ENCODE results near the gene LARP1B.

LARP1B gene

DNA sequence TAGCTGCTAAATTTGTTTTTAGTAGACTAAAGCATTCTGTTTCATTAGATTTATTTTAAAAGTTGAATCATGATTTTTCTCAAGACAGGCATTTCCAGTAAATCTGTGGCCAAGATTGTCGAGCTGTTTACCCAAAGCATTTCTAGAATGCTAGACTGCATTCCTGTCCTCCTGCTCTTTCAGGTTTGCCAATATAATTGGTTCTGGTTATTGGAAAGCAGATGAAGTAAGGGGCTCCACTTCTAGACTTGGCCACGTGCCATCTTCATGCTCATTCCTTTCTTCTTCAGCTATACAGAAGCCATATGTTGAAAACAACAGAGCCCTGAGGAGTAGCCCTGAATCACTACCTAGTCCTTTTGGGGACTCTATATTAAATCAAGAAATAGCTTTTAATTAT lies 164.0 kb downstream of the LARP1B start:
- no peaks in the 10 kb centered on the region for H3K27me3 ChIP-seq (ENCODE audit: insufficient read depth, low read depth, severe bottlenecking)
- TF ChIP-seq, protein P1, sequence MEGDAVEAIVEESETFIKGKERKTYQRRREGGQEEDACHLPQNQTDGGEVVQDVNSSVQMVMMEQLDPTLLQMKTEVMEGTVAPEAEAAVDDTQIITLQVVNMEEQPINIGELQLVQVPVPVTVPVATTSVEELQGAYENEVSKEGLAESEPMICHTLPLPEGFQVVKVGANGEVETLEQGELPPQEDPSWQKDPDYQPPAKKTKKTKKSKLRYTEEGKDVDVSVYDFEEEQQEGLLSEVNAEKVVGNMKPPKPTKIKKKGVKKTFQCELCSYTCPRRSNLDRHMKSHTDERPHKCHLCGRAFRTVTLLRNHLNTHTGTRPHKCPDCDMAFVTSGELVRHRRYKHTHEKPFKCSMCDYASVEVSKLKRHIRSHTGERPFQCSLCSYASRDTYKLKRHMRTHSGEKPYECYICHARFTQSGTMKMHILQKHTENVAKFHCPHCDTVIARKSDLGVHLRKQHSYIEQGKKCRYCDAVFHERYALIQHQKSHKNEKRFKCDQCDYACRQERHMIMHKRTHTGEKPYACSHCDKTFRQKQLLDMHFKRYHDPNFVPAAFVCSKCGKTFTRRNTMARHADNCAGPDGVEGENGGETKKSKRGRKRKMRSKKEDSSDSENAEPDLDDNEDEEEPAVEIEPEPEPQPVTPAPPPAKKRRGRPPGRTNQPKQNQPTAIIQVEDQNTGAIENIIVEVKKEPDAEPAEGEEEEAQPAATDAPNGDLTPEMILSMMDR (IDR thresholded peaks at IDR 0.05; ENCODE audit: low read depth, low read length) = no peak
- H3K4me3 ChIP-seq (ENCODE audit: low read depth, low read length) = no peak overlapping the region
- peaks cover under 1% of the 10 kb centered on the region for H3K9me3 ChIP-seq (ENCODE audit: severe bottlenecking)
- DNase-seq = no peak
- H3K27ac ChIP-seq = no peak overlapping the region
- H3K36me3 ChIP-seq = no peaks in the 10 kb centered on the region

DNA sequence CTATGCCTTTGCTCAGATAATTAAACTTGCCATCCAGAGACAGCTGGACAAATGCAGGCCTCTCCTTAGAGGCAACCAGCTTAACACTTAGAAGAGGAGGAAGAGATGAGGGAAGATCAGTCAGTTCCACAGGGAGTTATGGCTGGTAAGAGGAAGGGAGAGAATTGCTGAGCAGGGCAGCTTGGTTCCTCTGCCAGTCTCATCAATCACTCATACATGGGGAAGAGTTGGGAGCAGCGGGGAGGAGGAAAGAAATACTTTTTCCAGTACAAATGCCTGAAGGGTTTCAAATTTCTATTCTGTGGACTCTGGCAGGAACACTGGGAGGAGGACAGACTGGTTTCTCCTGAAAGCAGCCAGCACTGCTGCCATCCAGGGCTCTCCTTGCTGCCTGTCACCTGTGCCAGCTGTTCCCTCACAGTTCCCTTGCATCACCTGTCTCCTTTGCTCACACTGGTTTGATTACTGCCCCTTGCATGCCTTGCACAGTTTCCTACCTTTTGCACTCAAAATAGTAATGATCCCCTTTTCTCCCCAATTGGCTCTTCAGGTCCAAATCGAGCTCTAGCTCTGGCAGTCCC lies 167.0 kb downstream of the LARP1B start:
- peak; percentile 72 for DNase-seq
- Histone ChIP-seq H3K4me3 (ENCODE audit: low read depth, low read length) (peak overlapping the region; percentile 36), H3K9me3 (ENCODE audit: severe bottlenecking) (peaks cover 11% of the 10 kb centered on the region), H3K36me3 (no peaks in the 10 kb centered on the region), H3K27me3 (ENCODE audit: insufficient read depth, low read depth, severe bottlenecking) (no peaks in the 10 kb centered on the region), H3K27ac (peak overlapping the region; percentile 98)
- TF ChIP-seq, protein P1 (IDR thresholded peaks at IDR 0.05; ENCODE audit: low read depth, low read length) = no peak

DNA sequence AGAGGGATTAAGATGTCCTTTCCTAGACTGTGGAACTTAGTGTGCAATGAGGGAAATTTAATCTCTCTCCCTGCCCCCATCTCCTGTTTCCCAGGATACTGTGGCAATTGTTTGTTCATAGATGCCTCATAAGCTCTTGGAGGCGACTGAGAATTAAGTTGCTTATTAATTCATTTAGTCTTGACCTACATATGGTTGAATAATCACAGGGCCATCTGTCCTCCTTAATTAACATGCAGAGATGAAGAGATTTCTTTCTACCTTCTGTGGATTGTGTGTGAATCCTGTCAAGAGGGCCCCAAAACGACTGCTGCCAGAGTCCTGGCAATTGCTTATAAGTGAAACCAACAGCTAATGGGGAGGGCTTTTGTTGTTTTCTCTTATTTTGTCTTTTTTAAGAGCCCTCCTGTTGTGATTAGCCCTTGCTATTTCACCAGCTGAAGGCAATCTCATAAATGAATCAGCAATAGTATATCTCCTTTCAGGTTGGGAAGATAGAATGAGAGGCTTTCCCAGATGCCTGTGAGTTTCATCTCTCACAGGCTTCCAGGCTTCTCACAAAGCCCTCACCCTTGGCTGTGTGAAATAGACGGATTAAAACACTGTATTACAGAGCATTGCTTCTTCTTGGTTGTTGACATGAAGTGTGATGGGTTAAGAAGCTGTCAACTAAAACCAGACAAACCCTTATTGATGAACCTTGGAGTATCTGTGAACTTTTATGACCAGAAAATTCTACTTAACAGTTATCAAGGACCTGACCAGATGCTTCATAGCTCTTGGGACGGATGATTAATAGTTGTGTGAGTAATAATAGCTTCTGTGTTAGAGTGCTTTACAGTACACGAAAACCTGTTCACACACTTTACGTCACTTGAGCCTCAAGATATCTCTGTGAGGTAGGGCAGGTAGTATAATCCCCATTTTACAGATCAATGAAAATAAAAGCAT lies 168.0 kb downstream of the LARP1B start:
- Histone ChIP-seq H3K9me3 (ENCODE audit: severe bottlenecking) (peaks cover 14% of the 10 kb centered on the region), H3K27me3 (ENCODE audit: insufficient read depth, low read depth, severe bottlenecking) (no peaks in the 10 kb centered on the region), H3K36me3 (no peaks in the 10 kb centered on the region), H3K4me3 (ENCODE audit: low read depth, low read length) (peak overlapping the region; percentile 36), H3K27ac (peak overlapping the region; percentile 98)
- TF ChIP-seq, protein P1 (IDR thresholded peaks at IDR 0.05; ENCODE audit: low read depth, low read length) = no peak
- peak; percentile 82 for DNase-seq

DNA sequence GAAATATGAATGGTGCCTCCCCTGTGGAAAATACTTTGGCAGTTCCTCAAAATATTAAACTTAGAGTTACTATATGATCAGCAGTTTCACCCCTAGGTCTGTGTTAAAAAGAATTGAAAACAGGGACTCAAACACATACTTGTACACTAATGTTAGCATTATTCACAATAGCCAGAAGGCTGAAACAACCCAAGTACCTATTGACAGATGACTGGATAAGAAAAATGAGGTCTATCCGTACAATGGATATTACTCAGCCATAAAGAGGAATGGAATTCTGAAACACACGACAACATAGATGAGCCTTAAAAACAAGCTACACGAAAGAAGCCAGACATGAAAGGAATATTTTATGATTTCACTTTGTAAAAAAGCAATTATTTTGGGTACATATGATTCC lies 171.6 kb downstream of the LARP1B start:
- no peaks in the 10 kb centered on the region for H3K36me3 ChIP-seq
- DNase-seq = no peak
- peaks cover 16% of the 10 kb centered on the region for H3K9me3 ChIP-seq (ENCODE audit: severe bottlenecking)
- no peaks in the 10 kb centered on the region for H3K27me3 ChIP-seq (ENCODE audit: insufficient read depth, low read depth, severe bottlenecking)
- no peak overlapping the region for H3K4me3 ChIP-seq (ENCODE audit: low read depth, low read length)
- TF ChIP-seq, protein P1 (IDR thresholded peaks at IDR 0.05; ENCODE audit: low read depth, low read length) = no peak
- no peak overlapping the region for H3K27ac ChIP-seq

DNA sequence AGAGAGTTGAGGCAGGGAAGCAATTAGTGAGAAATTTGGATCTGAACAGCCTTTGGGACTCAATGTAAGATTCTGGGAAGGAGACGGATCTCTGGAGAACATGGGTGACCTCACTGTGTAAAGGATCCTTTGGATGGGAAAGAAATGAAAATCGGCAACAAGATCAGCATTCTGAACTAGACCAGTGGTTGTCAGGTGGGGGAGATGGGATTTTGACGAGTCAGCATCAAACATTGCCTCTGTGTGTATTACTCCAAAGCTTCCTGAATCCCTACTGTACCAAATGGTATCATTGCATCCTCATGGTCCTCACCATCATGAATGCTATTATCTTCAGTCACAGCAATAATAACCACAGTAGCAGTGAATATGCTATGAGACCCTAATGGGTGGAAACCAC lies 173.7 kb downstream of the LARP1B start:
- Histone ChIP-seq H3K4me3 (ENCODE audit: low read depth, low read length) (no peak overlapping the region), H3K36me3 (no peaks in the 10 kb centered on the region), H3K9me3 (ENCODE audit: severe bottlenecking) (peaks cover 19% of the 10 kb centered on the region), H3K27me3 (ENCODE audit: insufficient read depth, low read depth, severe bottlenecking) (no peaks in the 10 kb centered on the region), H3K27ac (no peak overlapping the region)
- TF ChIP-seq, protein P1 (IDR thresholded peaks at IDR 0.05; ENCODE audit: low read depth, low read length) = no peak
- no peak for DNase-seq

All from WERI-Rb-1 (cell line).